HG03432 (cell line): Measurements from ENCODE around the gene CLIP3.
"Not testable (repeated sequence)": the region's sequence is repeated elsewhere in the genome, so short reads cannot be mapped to it uniquely, and the experiment has no call there.

Experiments used
- ATAC-seq: cut with Tn5 transposase; IDR thresholded peaks from one replicate; pipeline ENCODE4 v1.9.1; 2021; ENCODE audit warnings: mild to moderate bottlenecking, moderate library complexity; ENCODE audit not compliant: unreplicated experiment

Gene CLIP3, protein sequence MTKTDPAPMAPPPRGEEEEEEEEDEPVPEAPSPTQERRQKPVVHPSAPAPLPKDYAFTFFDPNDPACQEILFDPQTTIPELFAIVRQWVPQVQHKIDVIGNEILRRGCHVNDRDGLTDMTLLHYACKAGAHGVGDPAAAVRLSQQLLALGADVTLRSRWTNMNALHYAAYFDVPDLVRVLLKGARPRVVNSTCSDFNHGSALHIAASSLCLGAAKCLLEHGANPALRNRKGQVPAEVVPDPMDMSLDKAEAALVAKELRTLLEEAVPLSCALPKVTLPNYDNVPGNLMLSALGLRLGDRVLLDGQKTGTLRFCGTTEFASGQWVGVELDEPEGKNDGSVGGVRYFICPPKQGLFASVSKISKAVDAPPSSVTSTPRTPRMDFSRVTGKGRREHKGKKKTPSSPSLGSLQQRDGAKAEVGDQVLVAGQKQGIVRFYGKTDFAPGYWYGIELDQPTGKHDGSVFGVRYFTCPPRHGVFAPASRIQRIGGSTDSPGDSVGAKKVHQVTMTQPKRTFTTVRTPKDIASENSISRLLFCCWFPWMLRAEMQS

DNA sequence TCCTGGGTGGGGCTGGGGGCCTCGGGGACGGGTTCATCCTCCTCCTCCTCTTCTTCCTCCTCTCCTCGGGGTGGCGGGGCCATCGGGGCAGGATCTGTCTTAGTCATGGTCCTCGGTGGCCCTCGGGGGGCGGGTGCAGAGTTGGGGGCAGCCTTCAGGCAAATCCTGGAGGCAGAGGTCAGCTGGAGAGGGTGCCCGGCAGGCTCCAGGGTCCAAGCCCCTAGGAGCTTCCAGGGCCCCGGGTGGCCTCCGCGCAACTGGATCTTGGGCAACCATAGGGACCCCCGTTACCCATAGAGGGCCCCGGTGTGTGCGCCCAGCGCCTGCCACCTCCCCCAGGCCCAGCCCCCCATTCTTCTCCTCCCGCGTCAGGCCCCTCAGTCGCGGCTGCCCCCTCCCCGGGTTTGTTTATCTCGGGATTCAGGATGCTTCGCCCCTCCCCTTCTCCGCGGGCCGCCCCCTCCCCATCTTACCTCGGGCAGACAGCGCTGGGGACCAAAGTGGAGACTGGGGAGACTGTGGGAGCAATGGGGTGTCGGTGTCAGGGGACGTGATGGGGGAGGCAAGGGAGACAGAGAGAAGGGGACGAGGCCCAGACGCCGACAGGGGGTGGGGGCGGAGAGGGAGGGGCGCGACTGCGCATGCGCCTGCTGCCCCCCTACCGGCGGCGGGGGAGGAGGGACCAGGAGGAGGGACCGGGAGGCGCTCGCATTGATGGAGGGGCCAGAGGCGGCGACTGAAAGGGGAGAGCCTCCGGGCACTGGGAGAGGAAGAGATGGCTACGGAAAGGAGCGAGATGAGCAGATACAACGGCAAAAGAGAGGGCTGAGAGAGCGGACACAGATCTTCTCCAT is at the start of gene CLIP3:
Gene CLIP3 (minus strand): TSS at position 623 of the 854 bp plus-strand sequence. CDS start 516 bp downstream, at position 107.
- ATAC-seq, result no peak

DNA sequence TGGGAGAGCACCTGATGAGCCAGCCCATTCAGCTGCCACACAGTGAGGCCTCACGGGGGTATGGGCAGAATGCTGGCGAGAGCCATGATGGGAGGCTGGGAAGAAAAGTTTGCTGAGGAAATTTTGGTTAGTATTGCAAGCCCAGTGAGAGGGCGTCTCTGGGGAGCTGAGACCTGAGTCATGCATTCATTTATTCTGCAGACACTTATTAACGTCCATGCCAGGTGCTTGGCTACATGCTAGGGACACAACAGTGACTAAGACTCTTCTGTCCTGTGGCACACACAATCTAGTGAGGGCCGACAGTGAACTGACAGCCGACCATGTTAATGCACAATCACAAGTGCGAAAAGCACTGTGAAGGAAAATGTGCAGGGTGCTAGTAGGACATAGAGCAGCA is 49.2 kb upstream of the CLIP3 start:
- ATAC-seq, result no peak

GRCh38 chr19:36081385-36081784 is 48.7 kb upstream of the CLIP3 start:
- ATAC-seq, result no peak

- ATAC-seq, result no peak
Measured at GRCh38 chr19:36079389-36079945, 46.8 kb upstream of the CLIP3 start.

DNA sequence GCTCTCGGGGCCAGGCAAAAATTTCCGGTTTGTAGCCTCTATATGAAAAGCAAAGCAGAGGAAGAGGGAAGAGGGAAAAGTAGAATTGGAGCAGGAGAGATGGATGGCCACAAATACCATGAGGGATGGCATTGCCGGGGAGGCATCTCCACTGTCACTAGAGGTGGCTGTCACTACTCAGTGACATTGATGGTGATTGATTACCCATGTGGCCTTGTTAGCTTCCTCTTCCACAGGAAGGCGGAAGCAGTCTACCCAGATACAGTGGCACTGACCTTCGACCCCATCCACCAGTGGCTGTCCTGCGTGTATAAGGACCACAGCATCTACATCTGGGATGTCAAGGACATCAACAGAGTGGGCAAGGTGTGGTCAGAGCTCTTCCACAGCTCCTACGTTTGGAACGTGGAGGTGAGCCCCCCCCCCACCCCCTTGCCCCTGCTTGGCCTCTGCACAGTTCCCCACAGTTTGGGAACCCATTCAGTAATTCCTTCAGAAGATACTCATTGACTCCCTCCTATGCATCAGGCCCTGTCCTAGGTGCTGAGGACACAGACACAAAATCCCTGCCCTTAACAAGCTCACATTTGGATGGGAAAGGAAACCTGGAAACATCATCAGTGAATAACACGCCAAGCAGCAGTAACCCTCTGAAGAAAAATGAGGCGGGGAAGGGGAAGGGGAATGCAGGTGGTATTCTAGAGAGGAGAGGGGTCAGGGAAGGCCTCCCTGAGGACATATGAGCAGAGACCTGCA is 40.6 kb upstream of the CLIP3 start:
- ATAC-seq, result no peak

GRCh38 chr19:36072081-36072480 is 39.4 kb upstream of the CLIP3 start:
- ATAC-seq, result no peak

GRCh38 chr19:36068810-36069499 is 36.3 kb upstream of the CLIP3 start:
- not testable (repeated sequence) for ATAC-seq

GRCh38 chr19:36067681-36068080 is 35.0 kb upstream of the CLIP3 start:
- ATAC-seq, result no peak

DNA sequence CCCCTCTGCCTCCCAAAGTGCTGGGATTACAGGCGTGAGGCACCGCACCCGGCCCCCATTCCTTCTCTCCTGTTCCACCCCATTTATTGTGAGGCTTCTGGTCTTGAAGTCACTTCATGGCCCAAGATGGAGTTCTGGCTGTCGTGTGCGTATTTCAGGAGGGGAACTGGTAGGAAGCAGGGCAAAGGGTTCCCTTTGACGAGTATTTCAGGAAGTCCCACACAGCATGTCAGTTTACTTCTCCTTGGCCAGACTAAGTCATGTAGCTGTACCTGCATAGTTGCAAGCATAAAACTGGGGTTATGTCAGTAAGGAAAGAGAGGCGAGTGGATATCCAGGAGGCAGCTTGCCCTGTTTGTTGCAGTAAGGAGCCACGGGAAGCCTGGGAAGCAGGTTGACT is 32.2 kb upstream of the CLIP3 start:
- no peak for ATAC-seq

- ATAC-seq, result no peak
Measured at GRCh38 chr19:36061367-36061766, 28.7 kb upstream of the CLIP3 start.

GRCh38 chr19:36060430-36060829 is 27.8 kb upstream of the CLIP3 start:
- ATAC-seq, result no peak

DNA sequence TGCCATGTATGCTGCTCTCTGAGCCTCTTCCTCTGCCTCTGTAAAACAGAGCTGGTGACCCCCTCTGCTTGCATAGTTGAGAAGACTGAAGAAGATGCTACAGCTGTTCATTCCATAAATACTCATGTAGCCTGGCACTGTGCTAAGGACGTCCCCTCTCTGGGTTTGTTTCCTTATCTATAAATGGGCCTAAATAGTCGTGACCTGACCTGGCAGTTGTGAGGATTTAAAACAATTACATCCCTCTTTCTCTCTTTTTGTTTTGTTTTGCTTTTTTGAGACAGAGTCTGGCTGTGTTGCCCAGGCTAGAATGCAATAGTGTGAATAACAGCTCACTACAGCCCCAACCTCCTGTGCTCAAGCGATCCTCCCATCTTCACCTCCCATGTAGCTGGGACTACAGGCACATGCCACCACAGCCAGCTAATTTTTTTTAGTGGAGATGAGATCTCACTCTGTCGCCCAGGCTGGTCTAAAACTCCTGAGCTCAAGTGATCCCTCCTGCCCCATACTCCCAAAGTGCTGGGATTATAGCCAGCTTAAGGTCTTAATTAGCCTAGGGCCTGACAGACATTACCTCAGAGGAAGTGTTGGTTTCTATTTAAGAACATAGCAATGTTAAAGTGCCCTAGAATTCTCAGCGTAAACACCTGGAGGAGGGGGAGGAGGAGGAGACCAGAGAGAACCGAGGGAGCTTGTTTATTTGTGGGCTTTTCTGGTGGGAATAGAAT is 26.7 kb upstream of the CLIP3 start:
- ATAC-seq, result no peak

GRCh38 chr19:36058481-36059179 is 26.0 kb upstream of the CLIP3 start:
- ATAC-seq, result no peak

- peak; percentile 72 for ATAC-seq
Measured at GRCh38 chr19:36054733-36055686, 22.3 kb upstream of the CLIP3 start, which contains the start of gene WDR62. WDR62 (plus strand) TSS chr19:36054897; CDS start chr19:36054972, 75 bp downstream.

- ATAC-seq, result peak; percentile 82
Measured at GRCh38 chr19:36054119-36054732, 21.6 kb upstream of the CLIP3 start, which contains the start of gene THAP8. THAP8 (minus strand) TSS chr19:36054285; CDS start chr19:36054217, 68 bp downstream.

GRCh38 chr19:36051637-36052036 is 19.0 kb upstream of the CLIP3 start:
- no peak for ATAC-seq

DNA sequence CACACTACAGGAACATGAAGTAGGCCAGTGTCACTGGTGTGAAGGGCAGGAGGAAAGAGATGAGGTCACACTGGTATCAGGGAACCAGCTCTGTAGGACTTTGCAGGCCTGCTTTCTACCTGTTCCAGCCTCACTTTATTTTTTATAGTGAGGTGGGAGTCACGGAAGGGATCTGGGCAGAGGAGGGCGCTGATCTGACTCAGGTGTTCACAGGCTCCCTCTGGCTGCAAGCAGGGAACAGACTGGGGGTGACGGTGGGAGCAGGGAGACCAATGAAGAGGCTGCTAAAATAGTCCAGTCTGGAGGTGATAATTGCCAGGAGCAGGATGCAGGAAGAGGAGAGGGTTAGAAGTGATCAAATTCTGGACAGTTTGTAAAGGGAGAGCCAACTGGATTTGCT is 18.6 kb upstream of the CLIP3 start:
- no peak for ATAC-seq
